Caco-2 (cell line): ENCODE results near the gene SEZ6. TPM values are rescaled to one million over a fixed set of nuclear protein-coding genes. Genes with fewer than 3 reads are reported as not detected.
A peak's percentile ranks its signal among the peaks of the same experiment; 100 is the strongest.

ENCODE experiments used
- BruUV-seq: library from RNA; stranded (reverse); fragments of 400-500 nt; replicated peaks from 2 replicates; lab custom pipeline; 2021; lab: Mats Ljungman, UMichigan
- CTCF ChIA-PET: fragments of 300-600 bp; sonication (Branson Sonifier 250); formaldehyde crosslinking; loops from one replicate; lab custom pipeline; 2022; ENCODE audit warnings: antibody characterized with exemption; lab: Charles Lee
- POLR2A ChIA-PET: fragments of 300-600 bp; sonication (Branson Sonifier 250); formaldehyde crosslinking; loops from one replicate; lab custom pipeline; 2022; ENCODE audit warnings: antibody characterized with exemption; lab: Charles Lee
- DNase-seq, 2 experiments: peaks; one replicate each; pipeline versions ENCODE4 v3.0.0 to v3.0.0-alpha.2; 2020 to 2022
- H3K27me3 ChIP-seq: replicated peaks from 2 replicates; pipeline ENCODE4 v1.6.0; 2011; ENCODE audit warnings: low read length; ENCODE audit not compliant: control insufficient read depth, insufficient read depth
- H3K36me3 ChIP-seq: 2 replicates; pipeline ENCODE4 v1.5.1; 2011; ENCODE audit warnings: low read length; ENCODE audit not compliant: control insufficient read depth, insufficient read depth
- H3K4me1 ChIP-seq: fragments of 250-450 bp; sonication (Bioruptor Pico); 2 replicates; pipeline ENCODE4 v1.5.1; 2020; ENCODE audit warnings: mild to moderate bottlenecking
- H3K4me3 ChIP-seq: 2 replicates; pipeline ENCODE4 v1.5.1; 2011; ENCODE audit warnings: low read depth, mild to moderate bottlenecking, control low read depth, low read length
- H3K9me3 ChIP-seq: fragments of 250-450 bp; sonication (Bioruptor Pico); 2 replicates; pipeline ENCODE4 v1.5.1; 2020; ENCODE audit warnings: mild to moderate bottlenecking, moderate library complexity
- H3K27ac Mint-ChIP-seq: one replicate; pipeline ENCODE4 v1.8.0; 2022; ENCODE audit warnings: mixed read lengths; ENCODE audit not compliant: unreplicated experiment
- H3K27me3 Mint-ChIP-seq: one replicate; pipeline ENCODE4 v1.8.0; 2022; ENCODE audit warnings: mixed read lengths; ENCODE audit not compliant: insufficient read depth, unreplicated experiment
- H3K36me3 Mint-ChIP-seq: one replicate; pipeline ENCODE4 v1.8.0; 2022; ENCODE audit warnings: mild to moderate bottlenecking, mixed read lengths; ENCODE audit not compliant: insufficient read depth, unreplicated experiment
- H3K4me1 Mint-ChIP-seq: one replicate; pipeline ENCODE4 v1.8.0; 2022; ENCODE audit warnings: low read depth, mixed read lengths; ENCODE audit not compliant: unreplicated experiment
- H3K4me3 Mint-ChIP-seq: one replicate; pipeline ENCODE4 v1.8.0; 2022; ENCODE audit warnings: mild to moderate bottlenecking, moderate library complexity, mixed read lengths; ENCODE audit not compliant: unreplicated experiment
- H3K9me3 Mint-ChIP-seq: one replicate; pipeline ENCODE4 v1.8.0; 2022; ENCODE audit warnings: mixed read lengths; ENCODE audit not compliant: unreplicated experiment
- intact Hi-C: fragments of 100-400 bp; cut with micrococcal nuclease; formaldehyde crosslinking; loops from one replicate; pipeline ENCODE4 v1.10.0; 2022; ENCODE audit not compliant: unreplicated experiment
- total RNA-seq: library from RNA; stranded (reverse); gene quantifications from 2 replicates; pipeline ENCODE4 v1.2.3, GENCODE V29; 2022
- TF ChIP-seq, protein P1 (sequence below), 2 experiments: fragments of 200-600 bp in 1 of 2; IDR thresholded peaks; 1 replicate in 1 of 2; 2 replicates in 1 of 2; pipeline versions ENCODE4 v1.5.1 to v1.8.0; 2011 to 2022; ENCODE audit warnings: antibody characterized with exemption in 1 of 2, control low read depth in 1 of 2, inconsistent platforms in 1 of 2, low read depth in 1 of 2, low read length in 1 of 2, mild to moderate bottlenecking in 1 of 2, moderate library complexity in 1 of 2; ENCODE audit not compliant: insufficient read depth in 1 of 2, severe bottlenecking in 1 of 2, unreplicated experiment in 1 of 2

SEZ6 gene
- total RNA-seq, 1 experiment from 2014 or later, result not detected

- CTCF ChIA-PET, result interaction anchor here (1.0 to 1.2 kb wide), 3 partner anchors 10 to 189 kb away, joined by 3 to 4 read pairs (median 3); no protein-coding TSS in a partner anchor
- H3K4me3 ChIP-seq, result no peak overlapping the region
- Mint-ChIP-seq H3K27me3 (no peaks in the 10 kb centered on the region), H3K27ac (no peak overlapping the region), H3K4me3 (no peak overlapping the region), H3K36me3 (peaks cover 93% of the 10 kb centered on the region), H3K4me1 (no peaks in the 10 kb centered on the region), H3K9me3 (no peaks in the 10 kb centered on the region)
- BruUV-seq, result no TSS peak
- no peaks in the 10 kb centered on the region for H3K4me1 ChIP-seq
- no peaks in the 10 kb centered on the region for H3K27me3 ChIP-seq
- peak in 1 of 2 experiments; percentile 54 for DNase-seq
- no peaks in the 10 kb centered on the region for H3K9me3 ChIP-seq
- TF ChIP-seq, protein P1, sequence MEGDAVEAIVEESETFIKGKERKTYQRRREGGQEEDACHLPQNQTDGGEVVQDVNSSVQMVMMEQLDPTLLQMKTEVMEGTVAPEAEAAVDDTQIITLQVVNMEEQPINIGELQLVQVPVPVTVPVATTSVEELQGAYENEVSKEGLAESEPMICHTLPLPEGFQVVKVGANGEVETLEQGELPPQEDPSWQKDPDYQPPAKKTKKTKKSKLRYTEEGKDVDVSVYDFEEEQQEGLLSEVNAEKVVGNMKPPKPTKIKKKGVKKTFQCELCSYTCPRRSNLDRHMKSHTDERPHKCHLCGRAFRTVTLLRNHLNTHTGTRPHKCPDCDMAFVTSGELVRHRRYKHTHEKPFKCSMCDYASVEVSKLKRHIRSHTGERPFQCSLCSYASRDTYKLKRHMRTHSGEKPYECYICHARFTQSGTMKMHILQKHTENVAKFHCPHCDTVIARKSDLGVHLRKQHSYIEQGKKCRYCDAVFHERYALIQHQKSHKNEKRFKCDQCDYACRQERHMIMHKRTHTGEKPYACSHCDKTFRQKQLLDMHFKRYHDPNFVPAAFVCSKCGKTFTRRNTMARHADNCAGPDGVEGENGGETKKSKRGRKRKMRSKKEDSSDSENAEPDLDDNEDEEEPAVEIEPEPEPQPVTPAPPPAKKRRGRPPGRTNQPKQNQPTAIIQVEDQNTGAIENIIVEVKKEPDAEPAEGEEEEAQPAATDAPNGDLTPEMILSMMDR (IDR thresholded peaks at IDR 0.05; ENCODE audit: insufficient read depth in 1 of 2, low read depth in 1 of 2, low read length in 1 of 2, severe bottlenecking in 1 of 2, unreplicated experiment in 1 of 2), result peak; percentile 60 to 66
- peaks cover 5% of the 10 kb centered on the region for H3K36me3 ChIP-seq
- intact Hi-C loops, result loop anchor here (1.0 kb wide), 1 partner anchor 189 kb away; no protein-coding TSS in a partner anchor
- POLR2A ChIA-PET, result no interaction called here
Observed at GRCh38 chr17:28916302-28916934, 89.4 kb downstream of the SEZ6 start.

GRCh38 chr17:28912938-28913333 lies 92.9 kb downstream of the SEZ6 start:
- Histone ChIP-seq H3K9me3 (no peaks in the 10 kb centered on the region), H3K36me3 (peaks cover 8% of the 10 kb centered on the region), H3K27me3 (no peaks in the 10 kb centered on the region), H3K4me1 (no peaks in the 10 kb centered on the region), H3K4me3 (no peak overlapping the region)
- intact Hi-C loops, result no loop called here
- TF ChIP-seq, protein P1 (IDR thresholded peaks at IDR 0.05; ENCODE audit: insufficient read depth in 1 of 2, low read depth in 1 of 2, low read length in 1 of 2, severe bottlenecking in 1 of 2, unreplicated experiment in 1 of 2), result no peak
- Mint-ChIP-seq H3K4me1 (no peaks in the 10 kb centered on the region), H3K9me3 (no peaks in the 10 kb centered on the region), H3K36me3 (peaks cover 92% of the 10 kb centered on the region), H3K4me3 (no peak overlapping the region), H3K27me3 (no peaks in the 10 kb centered on the region), H3K27ac (no peak overlapping the region)
- BruUV-seq, result no TSS peak
- ChIA-PET POLR2A (no interaction called here), CTCF (interaction anchor here (1.1 kb wide), 1 partner anchor 10 kb away, joined by 4 read pairs; the partner anchor contains the start of gene DHRS13)
- no peak for DNase-seq

- Histone ChIP-seq H3K4me1 (no peaks in the 10 kb centered on the region), H3K4me3 (no peak overlapping the region), H3K27me3 (no peaks in the 10 kb centered on the region), H3K9me3 (no peaks in the 10 kb centered on the region), H3K36me3 (peaks cover 8% of the 10 kb centered on the region)
- intact Hi-C loops, result no loop called here
- Mint-ChIP-seq H3K27me3 (no peaks in the 10 kb centered on the region), H3K36me3 (peaks cover 92% of the 10 kb centered on the region), H3K9me3 (no peaks in the 10 kb centered on the region), H3K27ac (no peak overlapping the region), H3K4me1 (no peaks in the 10 kb centered on the region), H3K4me3 (no peak overlapping the region)
- ChIA-PET CTCF (interaction anchor here (1.1 kb wide), 1 partner anchor 9 kb away, joined by 4 read pairs; the partner anchor contains the start of gene DHRS13), POLR2A (no interaction called here)
- no peak for DNase-seq
- no TSS peak for BruUV-seq
- TF ChIP-seq, protein P1 (IDR thresholded peaks at IDR 0.05; ENCODE audit: insufficient read depth in 1 of 2, low read depth in 1 of 2, low read length in 1 of 2, severe bottlenecking in 1 of 2, unreplicated experiment in 1 of 2), result peak in 1 of 2 experiments; percentile 6
Observed at GRCh38 chr17:28912281-28912937, 93.4 kb downstream of the SEZ6 start.
